ENCODE results near the gene PHF21A. TPM values are rescaled to one million over a fixed set of nuclear protein-coding genes. Genes with fewer than 3 reads are reported as not detected.

PHF21A gene
- total RNA-seq, 1 experiment from 2014 or later: 29.4 TPM

DNA sequence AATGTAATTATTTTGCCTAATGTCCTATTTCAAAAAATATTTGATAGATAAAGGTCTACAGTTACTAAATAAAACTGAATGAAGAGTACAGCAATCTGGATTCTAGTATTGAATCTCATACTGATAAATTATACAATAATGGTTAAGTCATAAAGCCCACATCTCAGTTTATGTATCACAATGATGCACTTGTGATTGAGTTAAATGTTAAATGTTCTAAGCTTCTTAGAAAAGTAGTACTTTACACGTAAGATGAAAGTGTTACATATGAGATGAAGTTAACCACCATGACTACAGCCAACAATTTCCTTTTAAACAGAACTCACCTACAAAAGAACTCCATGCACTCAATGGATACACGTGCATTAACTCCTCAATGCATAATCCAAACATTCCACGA lies 51.7 kb downstream of the PHF21A start:
- no peaks in the 10 kb centered on the region for H3K27me3 Mint-ChIP-seq (ENCODE audit: low read depth)
- H3K36me3 Mint-ChIP-seq: peaks cover 8% of the 10 kb centered on the region
- H3K4me3 Mint-ChIP-seq: no peak overlapping the region
- peaks cover 10% of the 10 kb centered on the region for H3K4me1 Mint-ChIP-seq
- POLR2A ChIA-PET: no interaction called here
- CTCF ChIA-PET: no interaction called here
- ATAC-seq (no peak), DNase-seq (ENCODE audit: low spot score) (no peak)
- H3K27ac Mint-ChIP-seq: no peak overlapping the region
- no peak for TF ChIP-seq NFE2L1 (CRISPR knock-in tag; IDR thresholded peaks at IDR 0.05)
- TF ChIP-seq, protein P1, sequence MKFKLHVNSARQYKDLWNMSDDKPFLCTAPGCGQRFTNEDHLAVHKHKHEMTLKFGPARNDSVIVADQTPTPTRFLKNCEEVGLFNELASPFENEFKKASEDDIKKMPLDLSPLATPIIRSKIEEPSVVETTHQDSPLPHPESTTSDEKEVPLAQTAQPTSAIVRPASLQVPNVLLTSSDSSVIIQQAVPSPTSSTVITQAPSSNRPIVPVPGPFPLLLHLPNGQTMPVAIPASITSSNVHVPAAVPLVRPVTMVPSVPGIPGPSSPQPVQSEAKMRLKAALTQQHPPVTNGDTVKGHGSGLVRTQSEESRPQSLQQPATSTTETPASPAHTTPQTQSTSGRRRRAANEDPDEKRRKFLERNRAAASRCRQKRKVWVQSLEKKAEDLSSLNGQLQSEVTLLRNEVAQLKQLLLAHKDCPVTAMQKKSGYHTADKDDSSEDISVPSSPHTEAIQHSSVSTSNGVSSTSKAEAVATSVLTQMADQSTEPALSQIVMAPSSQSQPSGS (CRISPR knock-in tag; IDR thresholded peaks at IDR 0.05; ENCODE audit: borderline replicate concordance, low read depth): no peak
- TF ChIP-seq, protein P2, sequence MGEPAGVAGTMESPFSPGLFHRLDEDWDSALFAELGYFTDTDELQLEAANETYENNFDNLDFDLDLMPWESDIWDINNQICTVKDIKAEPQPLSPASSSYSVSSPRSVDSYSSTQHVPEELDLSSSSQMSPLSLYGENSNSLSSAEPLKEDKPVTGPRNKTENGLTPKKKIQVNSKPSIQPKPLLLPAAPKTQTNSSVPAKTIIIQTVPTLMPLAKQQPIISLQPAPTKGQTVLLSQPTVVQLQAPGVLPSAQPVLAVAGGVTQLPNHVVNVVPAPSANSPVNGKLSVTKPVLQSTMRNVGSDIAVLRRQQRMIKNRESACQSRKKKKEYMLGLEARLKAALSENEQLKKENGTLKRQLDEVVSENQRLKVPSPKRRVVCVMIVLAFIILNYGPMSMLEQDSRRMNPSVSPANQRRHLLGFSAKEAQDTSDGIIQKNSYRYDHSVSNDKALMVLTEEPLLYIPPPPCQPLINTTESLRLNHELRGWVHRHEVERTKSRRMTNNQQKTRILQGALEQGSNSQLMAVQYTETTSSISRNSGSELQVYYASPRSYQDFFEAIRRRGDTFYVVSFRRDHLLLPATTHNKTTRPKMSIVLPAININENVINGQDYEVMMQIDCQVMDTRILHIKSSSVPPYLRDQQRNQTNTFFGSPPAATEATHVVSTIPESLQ (CRISPR knock-in tag; IDR thresholded peaks at IDR 0.05): no peak
- TF ChIP-seq RORB (CRISPR knock-in tag; IDR thresholded peaks at IDR 0.05): no peak
- TF ChIP-seq, protein P3, sequence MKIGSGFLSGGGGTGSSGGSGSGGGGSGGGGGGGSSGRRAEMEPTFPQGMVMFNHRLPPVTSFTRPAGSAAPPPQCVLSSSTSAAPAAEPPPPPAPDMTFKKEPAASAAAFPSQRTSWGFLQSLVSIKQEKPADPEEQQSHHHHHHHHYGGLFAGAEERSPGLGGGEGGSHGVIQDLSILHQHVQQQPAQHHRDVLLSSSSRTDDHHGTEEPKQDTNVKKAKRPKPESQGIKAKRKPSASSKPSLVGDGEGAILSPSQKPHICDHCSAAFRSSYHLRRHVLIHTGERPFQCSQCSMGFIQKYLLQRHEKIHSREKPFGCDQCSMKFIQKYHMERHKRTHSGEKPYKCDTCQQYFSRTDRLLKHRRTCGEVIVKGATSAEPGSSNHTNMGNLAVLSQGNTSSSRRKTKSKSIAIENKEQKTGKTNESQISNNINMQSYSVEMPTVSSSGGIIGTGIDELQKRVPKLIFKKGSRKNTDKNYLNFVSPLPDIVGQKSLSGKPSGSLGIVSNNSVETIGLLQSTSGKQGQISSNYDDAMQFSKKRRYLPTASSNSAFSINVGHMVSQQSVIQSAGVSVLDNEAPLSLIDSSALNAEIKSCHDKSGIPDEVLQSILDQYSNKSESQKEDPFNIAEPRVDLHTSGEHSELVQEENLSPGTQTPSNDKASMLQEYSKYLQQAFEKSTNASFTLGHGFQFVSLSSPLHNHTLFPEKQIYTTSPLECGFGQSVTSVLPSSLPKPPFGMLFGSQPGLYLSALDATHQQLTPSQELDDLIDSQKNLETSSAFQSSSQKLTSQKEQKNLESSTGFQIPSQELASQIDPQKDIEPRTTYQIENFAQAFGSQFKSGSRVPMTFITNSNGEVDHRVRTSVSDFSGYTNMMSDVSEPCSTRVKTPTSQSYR (CRISPR knock-in tag; IDR thresholded peaks at IDR 0.05): no peak
- no peak for TF ChIP-seq RELA (CRISPR knock-in tag; IDR thresholded peaks at IDR 0.05; ENCODE audit: borderline replicate concordance)
- no peak for TF ChIP-seq TEAD1 (CRISPR knock-in tag; IDR thresholded peaks at IDR 0.05)
- TF ChIP-seq, protein P4, sequence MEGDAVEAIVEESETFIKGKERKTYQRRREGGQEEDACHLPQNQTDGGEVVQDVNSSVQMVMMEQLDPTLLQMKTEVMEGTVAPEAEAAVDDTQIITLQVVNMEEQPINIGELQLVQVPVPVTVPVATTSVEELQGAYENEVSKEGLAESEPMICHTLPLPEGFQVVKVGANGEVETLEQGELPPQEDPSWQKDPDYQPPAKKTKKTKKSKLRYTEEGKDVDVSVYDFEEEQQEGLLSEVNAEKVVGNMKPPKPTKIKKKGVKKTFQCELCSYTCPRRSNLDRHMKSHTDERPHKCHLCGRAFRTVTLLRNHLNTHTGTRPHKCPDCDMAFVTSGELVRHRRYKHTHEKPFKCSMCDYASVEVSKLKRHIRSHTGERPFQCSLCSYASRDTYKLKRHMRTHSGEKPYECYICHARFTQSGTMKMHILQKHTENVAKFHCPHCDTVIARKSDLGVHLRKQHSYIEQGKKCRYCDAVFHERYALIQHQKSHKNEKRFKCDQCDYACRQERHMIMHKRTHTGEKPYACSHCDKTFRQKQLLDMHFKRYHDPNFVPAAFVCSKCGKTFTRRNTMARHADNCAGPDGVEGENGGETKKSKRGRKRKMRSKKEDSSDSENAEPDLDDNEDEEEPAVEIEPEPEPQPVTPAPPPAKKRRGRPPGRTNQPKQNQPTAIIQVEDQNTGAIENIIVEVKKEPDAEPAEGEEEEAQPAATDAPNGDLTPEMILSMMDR (IDR thresholded peaks at IDR 0.05): no peak
- TF ChIP-seq, protein P5, sequence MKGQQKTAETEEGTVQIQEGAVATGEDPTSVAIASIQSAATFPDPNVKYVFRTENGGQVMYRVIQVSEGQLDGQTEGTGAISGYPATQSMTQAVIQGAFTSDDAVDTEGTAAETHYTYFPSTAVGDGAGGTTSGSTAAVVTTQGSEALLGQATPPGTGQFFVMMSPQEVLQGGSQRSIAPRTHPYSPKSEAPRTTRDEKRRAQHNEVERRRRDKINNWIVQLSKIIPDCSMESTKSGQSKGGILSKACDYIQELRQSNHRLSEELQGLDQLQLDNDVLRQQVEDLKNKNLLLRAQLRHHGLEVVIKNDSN (CRISPR knock-in tag; IDR thresholded peaks at IDR 0.05): no peak
- TF ChIP-seq IRF2 (CRISPR knock-in tag; IDR thresholded peaks at IDR 0.05; ENCODE audit: borderline replicate concordance, low read depth): no peak
- TF ChIP-seq, protein P6, sequence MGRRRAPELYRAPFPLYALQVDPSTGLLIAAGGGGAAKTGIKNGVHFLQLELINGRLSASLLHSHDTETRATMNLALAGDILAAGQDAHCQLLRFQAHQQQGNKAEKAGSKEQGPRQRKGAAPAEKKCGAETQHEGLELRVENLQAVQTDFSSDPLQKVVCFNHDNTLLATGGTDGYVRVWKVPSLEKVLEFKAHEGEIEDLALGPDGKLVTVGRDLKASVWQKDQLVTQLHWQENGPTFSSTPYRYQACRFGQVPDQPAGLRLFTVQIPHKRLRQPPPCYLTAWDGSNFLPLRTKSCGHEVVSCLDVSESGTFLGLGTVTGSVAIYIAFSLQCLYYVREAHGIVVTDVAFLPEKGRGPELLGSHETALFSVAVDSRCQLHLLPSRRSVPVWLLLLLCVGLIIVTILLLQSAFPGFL (CRISPR knock-in tag; IDR thresholded peaks at IDR 0.05; ENCODE audit: borderline replicate concordance): no peak
- no peak for TF ChIP-seq ZNF317 (CRISPR knock-in tag; IDR thresholded peaks at IDR 0.05; ENCODE audit: borderline replicate concordance, low read depth)
- TF ChIP-seq PRRX2 (CRISPR knock-in tag; IDR thresholded peaks at IDR 0.05): no peak
- TF ChIP-seq, protein P7, sequence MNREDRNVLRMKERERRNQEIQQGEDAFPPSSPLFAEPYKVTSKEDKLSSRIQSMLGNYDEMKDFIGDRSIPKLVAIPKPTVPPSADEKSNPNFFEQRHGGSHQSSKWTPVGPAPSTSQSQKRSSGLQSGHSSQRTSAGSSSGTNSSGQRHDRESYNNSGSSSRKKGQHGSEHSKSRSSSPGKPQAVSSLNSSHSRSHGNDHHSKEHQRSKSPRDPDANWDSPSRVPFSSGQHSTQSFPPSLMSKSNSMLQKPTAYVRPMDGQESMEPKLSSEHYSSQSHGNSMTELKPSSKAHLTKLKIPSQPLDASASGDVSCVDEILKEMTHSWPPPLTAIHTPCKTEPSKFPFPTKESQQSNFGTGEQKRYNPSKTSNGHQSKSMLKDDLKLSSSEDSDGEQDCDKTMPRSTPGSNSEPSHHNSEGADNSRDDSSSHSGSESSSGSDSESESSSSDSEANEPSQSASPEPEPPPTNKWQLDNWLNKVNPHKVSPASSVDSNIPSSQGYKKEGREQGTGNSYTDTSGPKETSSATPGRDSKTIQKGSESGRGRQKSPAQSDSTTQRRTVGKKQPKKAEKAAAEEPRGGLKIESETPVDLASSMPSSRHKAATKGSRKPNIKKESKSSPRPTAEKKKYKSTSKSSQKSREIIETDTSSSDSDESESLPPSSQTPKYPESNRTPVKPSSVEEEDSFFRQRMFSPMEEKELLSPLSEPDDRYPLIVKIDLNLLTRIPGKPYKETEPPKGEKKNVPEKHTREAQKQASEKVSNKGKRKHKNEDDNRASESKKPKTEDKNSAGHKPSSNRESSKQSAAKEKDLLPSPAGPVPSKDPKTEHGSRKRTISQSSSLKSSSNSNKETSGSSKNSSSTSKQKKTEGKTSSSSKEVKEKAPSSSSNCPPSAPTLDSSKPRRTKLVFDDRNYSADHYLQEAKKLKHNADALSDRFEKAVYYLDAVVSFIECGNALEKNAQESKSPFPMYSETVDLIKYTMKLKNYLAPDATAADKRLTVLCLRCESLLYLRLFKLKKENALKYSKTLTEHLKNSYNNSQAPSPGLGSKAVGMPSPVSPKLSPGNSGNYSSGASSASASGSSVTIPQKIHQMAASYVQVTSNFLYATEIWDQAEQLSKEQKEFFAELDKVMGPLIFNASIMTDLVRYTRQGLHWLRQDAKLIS (CRISPR knock-in tag; IDR thresholded peaks at IDR 0.05; ENCODE audit: borderline replicate concordance): no peak
- TF ChIP-seq, protein P8, sequence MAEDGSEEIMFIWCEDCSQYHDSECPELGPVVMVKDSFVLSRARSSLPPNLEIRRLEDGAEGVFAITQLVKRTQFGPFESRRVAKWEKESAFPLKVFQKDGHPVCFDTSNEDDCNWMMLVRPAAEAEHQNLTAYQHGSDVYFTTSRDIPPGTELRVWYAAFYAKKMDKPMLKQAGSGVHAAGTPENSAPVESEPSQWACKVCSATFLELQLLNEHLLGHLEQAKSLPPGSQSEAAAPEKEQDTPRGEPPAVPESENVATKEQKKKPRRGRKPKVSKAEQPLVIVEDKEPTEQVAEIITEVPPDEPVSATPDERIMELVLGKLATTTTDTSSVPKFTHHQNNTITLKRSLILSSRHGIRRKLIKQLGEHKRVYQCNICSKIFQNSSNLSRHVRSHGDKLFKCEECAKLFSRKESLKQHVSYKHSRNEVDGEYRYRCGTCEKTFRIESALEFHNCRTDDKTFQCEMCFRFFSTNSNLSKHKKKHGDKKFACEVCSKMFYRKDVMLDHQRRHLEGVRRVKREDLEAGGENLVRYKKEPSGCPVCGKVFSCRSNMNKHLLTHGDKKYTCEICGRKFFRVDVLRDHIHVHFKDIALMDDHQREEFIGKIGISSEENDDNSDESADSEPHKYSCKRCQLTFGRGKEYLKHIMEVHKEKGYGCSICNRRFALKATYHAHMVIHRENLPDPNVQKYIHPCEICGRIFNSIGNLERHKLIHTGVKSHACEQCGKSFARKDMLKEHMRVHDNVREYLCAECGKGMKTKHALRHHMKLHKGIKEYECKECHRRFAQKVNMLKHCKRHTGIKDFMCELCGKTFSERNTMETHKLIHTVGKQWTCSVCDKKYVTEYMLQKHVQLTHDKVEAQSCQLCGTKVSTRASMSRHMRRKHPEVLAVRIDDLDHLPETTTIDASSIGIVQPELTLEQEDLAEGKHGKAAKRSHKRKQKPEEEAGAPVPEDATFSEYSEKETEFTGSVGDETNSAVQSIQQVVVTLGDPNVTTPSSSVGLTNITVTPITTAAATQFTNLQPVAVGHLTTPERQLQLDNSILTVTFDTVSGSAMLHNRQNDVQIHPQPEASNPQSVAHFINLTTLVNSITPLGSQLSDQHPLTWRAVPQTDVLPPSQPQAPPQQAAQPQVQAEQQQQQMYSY (CRISPR knock-in tag; IDR thresholded peaks at IDR 0.05): no peak
- TF ChIP-seq, protein P9, sequence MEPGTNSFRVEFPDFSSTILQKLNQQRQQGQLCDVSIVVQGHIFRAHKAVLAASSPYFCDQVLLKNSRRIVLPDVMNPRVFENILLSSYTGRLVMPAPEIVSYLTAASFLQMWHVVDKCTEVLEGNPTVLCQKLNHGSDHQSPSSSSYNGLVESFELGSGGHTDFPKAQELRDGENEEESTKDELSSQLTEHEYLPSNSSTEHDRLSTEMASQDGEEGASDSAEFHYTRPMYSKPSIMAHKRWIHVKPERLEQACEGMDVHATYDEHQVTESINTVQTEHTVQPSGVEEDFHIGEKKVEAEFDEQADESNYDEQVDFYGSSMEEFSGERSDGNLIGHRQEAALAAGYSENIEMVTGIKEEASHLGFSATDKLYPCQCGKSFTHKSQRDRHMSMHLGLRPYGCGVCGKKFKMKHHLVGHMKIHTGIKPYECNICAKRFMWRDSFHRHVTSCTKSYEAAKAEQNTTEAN (CRISPR knock-in tag; IDR thresholded peaks at IDR 0.05): no peak
- no peak for TF ChIP-seq MXD4 (CRISPR knock-in tag; IDR thresholded peaks at IDR 0.05; ENCODE audit: borderline replicate concordance)
- TF ChIP-seq ATF1 (CRISPR knock-in tag; IDR thresholded peaks at IDR 0.05): no peak
- TF ChIP-seq NR2C2 (CRISPR knock-in tag; IDR thresholded peaks at IDR 0.05): no peak
- no peaks in the 10 kb centered on the region for H3K9me3 Mint-ChIP-seq

Data from WTC11 (cell line).